MM.1S (cell line): Measurements from ENCODE around the gene NME3.

Source experiments
- DNase-seq: peaks from one replicate; pipeline ENCODE4 v3.0.0-alpha.2; 2015
- H2AFZ ChIP-seq: fragments of 300-600 bp; sonication (generic); 2 replicates; pipeline ENCODE4 v1.6.0; 2016; ENCODE audit warnings: antibody characterized with exemption, low read length
- H3F3A ChIP-seq: fragments of 300-600 bp; sonication (generic); 2 replicates; pipeline ENCODE4 v1.6.1; 2016; ENCODE audit warnings: mild to moderate bottlenecking, antibody characterized with exemption, low read length, moderate library complexity, mixed read lengths; ENCODE audit not compliant: insufficient read depth
- H3K27ac ChIP-seq: fragments of 300-600 bp; sonication (generic); 2 replicates; pipeline ENCODE4 v1.5.1; 2016; ENCODE audit warnings: mild to moderate bottlenecking, low read length
- H3K27me3 ChIP-seq: fragments of 300-600 bp; sonication (generic); replicated peaks from 2 replicates; pipeline ENCODE4 v1.6.0; 2016; ENCODE audit warnings: low read length; ENCODE audit not compliant: insufficient read depth
- H3K36me3 ChIP-seq: fragments of 300-600 bp; sonication (generic); replicated peaks from 2 replicates; pipeline ENCODE4 v1.6.1; 2016; ENCODE audit warnings: mild to moderate bottlenecking, low read length, mixed read lengths; ENCODE audit not compliant: insufficient read depth
- H3K4me1 ChIP-seq: fragments of 300-600 bp; sonication (generic); 2 replicates; pipeline ENCODE4 v1.6.1; 2016; ENCODE audit warnings: low read length, mixed read lengths
- H3K4me2 ChIP-seq: fragments of 300-600 bp; sonication (generic); 2 replicates; pipeline ENCODE4 v1.6.0; 2016; ENCODE audit warnings: low read depth, low read length
- H3K4me3 ChIP-seq: fragments of 300-600 bp; sonication (generic); 2 replicates; pipeline ENCODE4 v1.5.1; 2016; ENCODE audit warnings: low read length, mixed read lengths
- H3K79me2 ChIP-seq: fragments of 300-600 bp; sonication (generic); 2 replicates; pipeline ENCODE4 v1.6.1; 2016; ENCODE audit warnings: mixed run types, low read length, mixed read lengths
- H3K9ac ChIP-seq: fragments of 300-600 bp; sonication (generic); 2 replicates; pipeline ENCODE4 v1.6.1; 2016; ENCODE audit warnings: low read length, mixed read lengths
- H3K9me2 ChIP-seq: fragments of 300-600 bp; sonication (generic); replicated peaks from 2 replicates; pipeline ENCODE4 v1.6.1; 2016; ENCODE audit warnings: mild to moderate bottlenecking, low read length, mixed read lengths; ENCODE audit not compliant: insufficient read depth
- H3K9me3 ChIP-seq: fragments of 300-600 bp; sonication (generic); replicated peaks from 2 replicates; pipeline ENCODE4 v1.6.1; 2016; ENCODE audit warnings: mild to moderate bottlenecking, low read length, mixed read lengths; ENCODE audit not compliant: insufficient read depth
- H4K20me1 ChIP-seq: fragments of 300-600 bp; sonication (generic); 2 replicates; pipeline ENCODE4 v1.6.1; 2016; ENCODE audit warnings: mild to moderate bottlenecking, low read length, moderate library complexity, mixed read lengths; ENCODE audit not compliant: insufficient read depth
- EZH2 ChIP-seq: fragments of 300-600 bp; sonication (generic); optimal IDR thresholded peaks from 2 replicates; pipeline ENCODE3; 2017; ENCODE audit warnings: low read depth, mild to moderate bottlenecking, antibody characterized with exemption, low read length, mixed read lengths
- EZH2phosphoT487 ChIP-seq: fragments of 300-600 bp; sonication (generic); IDR thresholded peaks from 2 replicates; pipeline ENCODE4 v1.6.1; 2018; ENCODE audit warnings: antibody characterized with exemption, low read length
- TF ChIP-seq, protein P1 (sequence below): fragments of 300-600 bp; sonication (generic); IDR thresholded peaks from 2 replicates; pipeline ENCODE4 v1.5.1; 2016; ENCODE audit warnings: antibody characterized with exemption, low read length, mixed read lengths

NME3 gene

DNA sequence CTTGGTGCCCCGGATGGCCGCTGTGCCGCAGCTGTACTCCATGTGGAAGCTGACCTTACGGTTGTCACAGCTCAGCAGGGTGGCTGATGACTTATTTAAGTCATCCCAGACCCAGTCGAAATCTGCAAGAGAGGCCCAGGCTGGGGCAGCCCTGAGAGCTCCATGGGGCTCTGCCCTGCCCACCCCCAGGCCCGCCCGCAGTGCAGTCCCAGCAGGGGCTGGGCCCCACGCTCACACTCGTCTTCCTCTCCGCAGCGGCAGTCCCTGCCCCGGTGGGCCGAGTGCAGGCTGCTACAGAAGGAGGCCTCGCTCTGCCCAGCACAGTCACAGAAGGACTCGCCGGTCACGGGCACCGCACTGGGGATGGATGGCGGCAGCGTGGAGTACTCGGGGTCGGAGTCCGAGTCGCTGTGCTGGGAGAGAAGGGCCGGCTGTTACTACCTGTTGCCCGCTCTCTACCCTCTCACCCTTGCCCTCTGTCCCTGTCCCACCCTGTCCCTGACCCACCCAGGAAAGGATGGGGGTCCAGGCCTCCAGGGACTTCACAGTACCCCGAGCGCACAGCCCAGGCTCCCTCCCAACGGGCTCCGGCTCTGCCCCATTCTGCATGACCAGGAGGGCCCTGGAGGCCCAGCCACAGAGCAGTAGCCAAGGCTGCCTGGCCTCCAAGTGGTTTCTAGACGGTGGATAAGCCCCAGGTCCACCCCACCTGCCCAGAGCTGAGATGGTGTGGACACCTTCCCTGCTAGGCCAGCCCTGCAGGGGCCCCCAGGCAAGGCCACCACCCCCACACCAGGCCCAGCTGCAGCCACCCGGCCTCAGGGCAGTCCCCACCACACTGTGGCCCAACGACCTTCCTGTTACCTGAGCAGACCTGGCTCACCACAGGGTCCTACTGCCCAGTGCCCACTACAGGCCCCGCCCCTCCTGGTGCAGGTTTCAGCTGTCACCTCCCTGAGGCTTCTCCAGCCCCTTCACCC, 7.1 kb upstream of the NME3 start:
- Histone ChIP-seq H3K4me2 (no peak overlapping the region), H3K36me3 (no peaks in the 10 kb centered on the region), H3K79me2 (peaks cover 56% of the 10 kb centered on the region), H3K9me2 (no peaks in the 10 kb centered on the region), H3K9me3 (no peaks in the 10 kb centered on the region), H2AFZ (no peak overlapping the region), H3K4me3 (no peak overlapping the region), H3K27me3 (no peaks in the 10 kb centered on the region), H3F3A (peaks cover 17% of the 10 kb centered on the region; the same call in 1 of the 2 replicates), H3K4me1 (peaks cover 8% of the 10 kb centered on the region; the same call in 1 of the 2 replicates), H3K9ac (no peak overlapping the region), H3K27ac (no peak overlapping the region), H4K20me1 (no peaks in the 10 kb centered on the region)
- no peak for DNase-seq
- TF ChIP-seq, protein P1, sequence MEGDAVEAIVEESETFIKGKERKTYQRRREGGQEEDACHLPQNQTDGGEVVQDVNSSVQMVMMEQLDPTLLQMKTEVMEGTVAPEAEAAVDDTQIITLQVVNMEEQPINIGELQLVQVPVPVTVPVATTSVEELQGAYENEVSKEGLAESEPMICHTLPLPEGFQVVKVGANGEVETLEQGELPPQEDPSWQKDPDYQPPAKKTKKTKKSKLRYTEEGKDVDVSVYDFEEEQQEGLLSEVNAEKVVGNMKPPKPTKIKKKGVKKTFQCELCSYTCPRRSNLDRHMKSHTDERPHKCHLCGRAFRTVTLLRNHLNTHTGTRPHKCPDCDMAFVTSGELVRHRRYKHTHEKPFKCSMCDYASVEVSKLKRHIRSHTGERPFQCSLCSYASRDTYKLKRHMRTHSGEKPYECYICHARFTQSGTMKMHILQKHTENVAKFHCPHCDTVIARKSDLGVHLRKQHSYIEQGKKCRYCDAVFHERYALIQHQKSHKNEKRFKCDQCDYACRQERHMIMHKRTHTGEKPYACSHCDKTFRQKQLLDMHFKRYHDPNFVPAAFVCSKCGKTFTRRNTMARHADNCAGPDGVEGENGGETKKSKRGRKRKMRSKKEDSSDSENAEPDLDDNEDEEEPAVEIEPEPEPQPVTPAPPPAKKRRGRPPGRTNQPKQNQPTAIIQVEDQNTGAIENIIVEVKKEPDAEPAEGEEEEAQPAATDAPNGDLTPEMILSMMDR = no peak

DNA sequence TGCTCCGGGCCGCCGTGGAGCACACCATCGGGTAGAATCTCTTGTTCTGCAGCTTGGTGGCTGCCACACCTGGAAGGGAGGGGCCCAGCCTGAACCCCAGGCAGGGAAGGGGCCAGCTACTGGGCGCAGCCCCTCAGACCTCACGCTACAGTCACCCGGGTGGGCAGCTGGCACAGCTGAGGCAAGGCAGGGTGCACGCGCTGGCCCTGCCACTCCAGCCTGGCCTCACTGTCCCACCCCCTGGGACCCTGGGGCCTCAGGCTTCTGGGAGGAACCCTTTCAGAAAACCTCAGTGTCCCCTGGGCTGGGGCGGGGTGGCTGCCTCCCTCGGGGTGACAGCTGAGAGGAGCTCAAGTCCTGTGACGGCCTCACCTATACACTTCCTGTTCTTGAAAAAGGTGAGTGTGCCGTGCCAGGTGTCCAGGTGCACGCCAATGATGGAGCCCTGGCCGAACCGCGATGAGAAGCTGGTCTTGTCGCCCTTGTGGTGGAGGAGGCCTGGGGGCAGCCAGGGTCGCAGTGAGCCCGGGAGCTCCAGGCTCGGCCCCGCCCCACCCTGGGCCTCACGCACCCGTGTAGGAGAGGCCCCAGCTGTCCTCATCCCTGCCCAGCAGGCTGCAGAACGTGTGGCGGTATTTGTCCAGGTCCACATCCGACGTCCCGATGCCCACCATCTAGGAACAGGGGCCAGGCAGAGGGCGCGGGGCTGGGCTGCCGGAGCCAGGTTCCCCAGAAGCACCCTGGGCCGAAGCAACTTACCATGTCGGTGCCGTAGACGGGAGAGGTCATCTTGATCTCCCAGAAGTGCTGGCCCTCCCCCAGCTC, 6.2 kb upstream of the NME3 start:
- Histone ChIP-seq H3K9ac (no peak overlapping the region), H3K9me2 (no peaks in the 10 kb centered on the region), H3K79me2 (peaks cover 59% of the 10 kb centered on the region), H3F3A (peaks cover 20% of the 10 kb centered on the region), H3K9me3 (no peaks in the 10 kb centered on the region), H3K4me3 (no peak overlapping the region), H3K4me1 (peaks cover 8% of the 10 kb centered on the region; the same call in 1 of the 2 replicates), H2AFZ (no peak overlapping the region), H3K4me2 (no peak overlapping the region), H3K27ac (no peak overlapping the region), H3K27me3 (no peaks in the 10 kb centered on the region), H4K20me1 (no peaks in the 10 kb centered on the region), H3K36me3 (no peaks in the 10 kb centered on the region)
- DNase-seq = no peak
- TF ChIP-seq EZH2phosphoT487 (no peak), EZH2 (no peak)
- TF ChIP-seq, protein P1 = no peak

DNA sequence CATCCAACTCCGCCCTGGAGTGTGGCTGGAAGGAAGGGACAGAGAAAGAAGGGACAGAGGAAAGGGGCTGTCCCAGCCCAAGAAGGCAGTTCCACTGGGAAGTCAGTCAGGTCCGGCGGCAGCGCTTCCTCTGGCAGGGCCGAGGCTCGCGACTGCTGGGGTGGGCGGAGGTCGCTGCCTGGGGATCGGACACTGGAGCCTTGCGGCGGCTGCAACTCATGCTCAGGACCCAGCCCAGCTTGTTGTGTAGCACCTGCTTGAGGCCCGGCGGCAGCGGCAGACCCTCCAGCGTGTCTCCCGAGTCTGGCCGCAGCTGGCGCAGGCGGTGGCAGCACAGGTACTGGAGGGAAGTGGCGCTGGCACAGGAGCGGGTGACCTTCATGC, 5.6 kb upstream of the NME3 start:
- Histone ChIP-seq H3K4me2 (no peak overlapping the region), H3K9ac (no peak overlapping the region), H3K9me3 (no peaks in the 10 kb centered on the region), H3K9me2 (no peaks in the 10 kb centered on the region), H3F3A (peaks cover 26% of the 10 kb centered on the region), H3K27me3 (no peaks in the 10 kb centered on the region), H3K79me2 (peaks cover 65% of the 10 kb centered on the region), H3K36me3 (no peaks in the 10 kb centered on the region), H3K27ac (no peak overlapping the region), H3K4me3 (no peak overlapping the region), H2AFZ (no peak overlapping the region), H3K4me1 (peaks cover 8% of the 10 kb centered on the region; the same call in 1 of the 2 replicates), H4K20me1 (no peaks in the 10 kb centered on the region)
- DNase-seq = no peak
- TF ChIP-seq EZH2 = no peak
- TF ChIP-seq EZH2phosphoT487 = no peak
- TF ChIP-seq, protein P1 = no peak
